NCI-H2171 (cell line): ENCODE data around the gene KLHL17.

Source experiments
- DNase-seq: peaks from one replicate; lab custom pipeline; 2025; lab: John Stamatoyannopoulos, UW

KLHL17 gene

GRCh38 chr1:960363-961131 is at the start of gene KLHL17:
KLHL17 (plus strand) TSS chr1:960584; CDS start chr1:960694, 110 bp downstream.
- DNase-seq, result peak; percentile 75

DNA sequence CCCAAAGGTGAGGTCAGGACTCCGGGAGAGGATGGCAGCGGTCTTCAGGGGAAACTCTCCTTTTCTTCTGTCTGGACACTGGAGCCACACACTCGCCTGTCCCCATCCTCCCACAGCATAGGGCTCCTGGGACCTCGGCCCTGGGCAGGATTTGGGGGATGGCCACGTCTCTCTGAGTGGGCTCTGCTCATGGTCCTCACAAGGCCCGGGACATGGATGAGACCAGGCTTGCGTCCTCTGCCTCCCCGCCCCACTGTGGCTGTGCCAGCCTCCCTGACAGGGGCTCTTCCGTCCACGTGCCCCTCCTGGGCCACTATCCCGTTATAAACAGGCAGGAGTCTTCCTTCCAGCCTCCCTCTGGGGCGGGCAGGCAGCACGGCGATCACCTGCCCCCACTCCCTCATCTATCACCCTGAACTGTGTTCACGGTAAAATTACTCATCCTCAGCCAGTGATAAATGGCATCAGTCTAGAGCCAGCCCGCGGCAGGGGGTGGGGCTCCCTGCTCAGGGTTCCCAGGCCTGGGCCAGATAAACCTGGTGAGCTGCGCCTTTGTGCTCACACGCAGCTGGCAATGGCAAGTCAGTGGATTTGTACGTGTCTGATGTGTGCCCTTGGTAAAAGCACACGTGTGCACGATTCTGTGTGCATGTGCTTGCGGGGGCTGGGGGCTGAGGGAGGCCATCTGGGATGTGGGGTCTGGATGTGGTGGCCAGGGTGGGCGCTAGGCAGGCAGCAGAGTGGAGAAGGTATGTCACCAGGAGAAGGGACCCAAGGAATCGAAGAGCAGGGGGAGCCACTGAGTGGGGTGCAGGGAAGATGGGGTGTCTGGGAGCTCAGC is 49.3 kb upstream of the KLHL17 start:
- no peak for DNase-seq

DNA sequence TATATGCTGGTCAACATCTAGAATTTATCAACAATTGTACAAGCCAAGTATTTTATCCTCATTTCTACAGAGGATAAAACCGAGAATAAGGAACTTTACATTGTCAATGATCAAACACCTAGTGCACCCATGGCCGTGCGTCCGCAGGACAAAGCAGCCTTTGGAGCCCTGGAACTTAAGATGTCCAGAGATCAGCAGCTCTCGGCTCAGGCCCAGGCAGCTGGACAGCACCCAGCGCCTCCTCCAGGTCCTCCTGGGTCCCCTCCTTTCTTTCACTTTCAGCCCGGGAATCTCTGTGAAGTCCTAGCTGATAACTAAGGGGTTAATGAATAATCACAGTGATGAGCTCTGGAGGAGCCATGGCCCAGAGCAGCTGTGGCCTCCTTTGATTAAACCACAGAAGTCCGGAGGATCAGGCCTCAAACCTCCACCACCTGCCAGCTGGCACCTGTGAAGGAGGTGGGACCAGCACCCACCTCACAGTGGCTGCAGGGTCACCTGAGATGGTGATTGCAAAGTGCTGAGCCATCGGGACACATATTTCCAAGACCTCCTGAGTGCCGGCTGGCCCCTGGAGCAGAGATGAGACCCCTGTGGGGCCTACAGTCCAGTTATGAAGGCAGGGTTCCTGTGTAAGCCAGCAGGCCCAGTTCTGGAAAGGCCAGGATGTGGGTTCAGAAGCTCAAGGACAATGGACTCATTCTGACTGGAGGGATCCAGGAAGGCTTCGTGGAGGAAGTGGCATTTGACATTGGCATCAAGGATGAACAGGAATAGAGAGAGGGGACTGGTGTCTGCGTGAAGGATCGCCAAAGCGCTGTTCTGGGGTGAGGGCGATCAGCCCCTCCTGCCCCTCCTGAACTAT is 48.3 kb upstream of the KLHL17 start:
- no peak for DNase-seq

DNA sequence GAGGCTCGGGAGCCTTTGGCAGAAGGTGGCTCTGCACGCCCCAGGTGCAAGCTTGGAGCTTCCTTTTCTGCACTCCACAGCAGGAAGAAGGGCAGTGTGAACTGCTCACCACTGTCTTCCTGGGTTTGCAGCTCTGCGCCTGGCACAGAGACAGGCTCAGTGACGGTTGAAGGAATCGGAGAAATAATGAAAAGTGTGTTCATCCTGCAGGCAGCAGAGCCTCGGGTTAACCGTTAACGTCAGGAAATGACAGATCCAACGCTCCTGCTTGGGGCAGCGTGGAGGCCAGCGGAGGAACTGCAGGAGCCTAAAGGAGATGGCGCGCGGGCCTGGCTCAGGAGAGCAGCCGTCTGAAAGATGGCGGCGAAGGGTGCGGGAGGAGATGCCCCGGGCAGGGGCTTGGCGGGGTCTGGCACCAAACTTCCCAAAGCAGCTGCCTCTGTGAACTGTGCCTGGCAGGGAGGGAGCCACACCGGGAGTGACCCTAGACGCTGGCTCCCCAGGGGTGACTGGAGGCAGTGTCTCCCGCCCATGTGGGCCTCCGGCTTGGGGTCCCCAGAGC is 47.6 kb upstream of the KLHL17 start:
- peak; percentile 16 for DNase-seq

DNA sequence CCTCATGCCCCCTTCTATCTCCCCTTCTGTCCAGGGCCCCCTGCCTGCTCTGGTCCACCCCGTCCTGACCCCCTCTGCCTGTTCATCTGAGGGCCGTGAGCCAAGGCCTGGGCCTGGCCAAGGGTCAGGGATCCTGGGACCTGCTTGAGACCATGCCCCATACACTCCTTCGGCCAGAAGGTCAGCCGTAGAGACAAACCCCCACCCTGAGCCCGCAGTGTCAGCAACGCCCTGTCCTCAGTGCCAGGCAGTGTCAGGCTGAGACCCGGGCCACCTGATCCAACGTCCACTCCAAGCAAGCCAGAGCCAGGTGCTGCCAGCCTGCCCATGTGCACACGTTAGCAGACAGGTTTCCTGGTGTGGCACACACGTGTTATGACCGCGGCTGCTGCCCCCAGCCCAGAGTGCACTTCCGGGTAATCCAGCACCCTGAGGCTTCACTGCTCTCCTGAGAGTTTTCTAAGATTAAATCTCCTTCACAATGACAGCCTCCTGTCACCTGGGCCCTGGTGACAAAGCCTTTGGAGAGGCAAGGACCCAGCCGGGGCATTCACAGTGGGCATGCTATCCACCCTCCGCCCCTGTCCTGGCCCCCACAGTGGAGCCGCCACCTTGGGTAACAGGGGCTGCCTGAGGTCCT is 46.8 kb upstream of the KLHL17 start:
- DNase-seq, result no peak

DNA sequence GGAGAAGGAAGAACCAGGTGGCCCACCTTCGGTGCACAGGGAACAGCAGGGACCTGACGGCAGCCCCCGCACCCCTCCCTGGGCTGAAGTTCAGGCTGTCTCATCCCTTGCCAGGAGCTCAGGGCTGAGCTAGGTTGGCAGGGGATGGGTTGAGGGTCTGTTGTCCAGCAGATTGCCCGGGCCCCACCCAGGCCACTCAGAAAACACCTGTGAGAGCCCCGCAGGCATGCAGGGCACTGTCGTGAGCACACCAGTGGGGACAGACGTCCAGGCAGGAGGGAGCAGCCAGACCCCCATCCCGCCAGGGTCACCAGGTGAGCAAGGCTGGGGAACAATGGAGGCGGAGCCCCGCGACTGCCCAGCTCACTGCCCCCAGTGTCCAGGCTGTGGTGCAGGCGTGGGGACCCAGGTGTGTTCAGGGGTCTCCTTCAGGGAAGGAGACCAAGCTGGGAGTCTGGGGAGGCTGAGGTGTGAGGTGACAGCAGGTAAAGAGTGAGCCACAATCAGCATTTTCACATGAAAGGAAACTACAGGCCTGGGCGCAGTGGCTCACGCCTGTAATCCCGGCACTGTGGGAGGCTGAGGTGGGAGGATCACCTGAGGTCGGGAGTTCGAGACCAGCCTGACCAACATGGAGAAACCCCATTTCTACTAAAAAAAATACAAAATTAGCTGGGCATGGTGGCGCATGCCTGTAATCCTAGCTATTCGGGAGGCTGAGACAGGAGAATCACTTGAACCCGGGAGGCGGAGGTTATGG is 46.1 kb upstream of the KLHL17 start:
- no peak for DNase-seq

GRCh38 chr1:914891-915280 is 45.5 kb upstream of the KLHL17 start:
- DNase-seq, result no peak

DNA sequence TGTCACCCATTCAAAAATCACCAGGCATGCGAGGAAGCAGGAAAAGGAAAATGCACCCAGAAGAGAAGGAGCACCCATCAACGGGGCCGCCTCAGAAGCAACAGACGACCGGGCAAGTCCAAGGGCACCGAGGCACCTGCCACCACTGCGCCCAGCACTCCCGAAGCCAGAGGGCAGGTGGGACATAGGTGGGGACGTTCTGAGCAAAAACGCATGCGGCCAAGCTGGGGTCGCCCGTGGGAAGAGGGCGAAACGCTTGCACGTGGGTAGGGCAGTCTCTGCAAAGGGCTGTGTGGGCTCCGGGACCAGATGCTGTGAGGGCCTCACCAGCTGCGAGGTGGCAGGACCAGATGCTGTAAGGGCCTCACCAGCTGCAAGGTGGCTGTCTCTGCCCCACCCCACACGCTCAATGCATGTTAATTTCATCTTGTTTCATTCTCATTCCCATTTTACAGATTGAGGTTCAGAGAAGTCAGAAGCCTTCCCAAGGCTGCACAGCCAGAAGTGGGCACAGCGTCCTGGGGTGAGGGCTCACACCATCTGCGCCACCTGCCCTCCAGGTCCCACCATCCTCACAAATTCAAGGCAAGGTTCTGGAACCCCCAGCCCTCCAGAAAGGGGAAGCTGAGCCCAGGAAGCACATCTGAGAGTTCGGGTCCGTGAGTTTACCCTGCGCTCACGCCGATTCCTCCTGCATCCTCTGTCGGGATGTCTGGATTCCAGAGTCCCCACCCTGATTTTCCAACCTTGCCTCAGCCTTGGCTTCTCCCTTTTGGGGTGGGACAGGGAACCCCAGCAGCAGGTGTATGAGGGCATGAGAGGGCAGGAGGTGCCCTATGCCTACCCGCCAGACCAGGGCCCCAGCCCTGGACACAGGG is 44.9 kb upstream of the KLHL17 start:
- no peak for DNase-seq

GRCh38 chr1:916173-917075 is 44.0 kb upstream of the KLHL17 start:
- DNase-seq, result no peak

- no peak for DNase-seq
Measured at GRCh38 chr1:917076-917459, 43.3 kb upstream of the KLHL17 start.

- no peak for DNase-seq
Measured at GRCh38 chr1:917466-918091, 42.8 kb upstream of the KLHL17 start.

DNA sequence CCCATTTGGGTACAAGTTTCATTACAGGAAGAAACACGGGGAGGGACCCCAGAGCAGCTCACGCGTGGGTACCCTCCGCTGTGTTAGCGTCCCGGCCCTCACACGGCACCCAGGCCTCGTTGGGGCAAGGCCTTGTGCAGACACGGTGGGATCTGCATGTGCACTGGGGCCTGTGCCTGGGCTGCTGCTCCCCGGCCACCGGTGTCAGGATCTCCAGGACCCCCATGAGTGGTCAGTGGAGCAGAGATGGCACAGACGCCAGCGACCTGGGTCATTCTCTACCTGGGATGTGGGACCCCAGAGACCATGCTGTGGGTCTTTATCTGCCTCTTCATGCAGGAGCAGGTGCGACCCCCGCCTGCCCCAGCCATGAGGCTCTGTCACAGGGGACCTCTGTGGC is 42.0 kb upstream of the KLHL17 start:
- DNase-seq, result no peak

DNA sequence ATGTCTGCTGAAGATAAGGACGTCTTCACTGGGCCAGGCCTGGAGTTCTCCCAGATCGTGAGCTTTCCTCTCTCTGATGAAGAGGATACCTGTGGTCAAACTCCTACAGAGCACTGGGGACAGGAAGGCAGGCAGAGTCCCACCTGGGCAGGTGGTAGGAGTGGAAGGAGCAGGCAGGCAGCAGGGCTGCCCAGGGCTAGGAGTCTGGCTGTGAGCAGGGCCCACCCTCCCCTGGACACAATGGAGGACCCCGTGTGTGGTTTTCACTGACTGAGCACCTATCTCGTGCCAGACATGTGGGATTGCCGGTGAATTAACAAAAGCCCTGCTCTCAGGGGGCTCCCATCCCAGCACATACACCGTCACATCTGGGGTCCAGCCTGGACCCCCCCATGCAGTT is 41.5 kb upstream of the KLHL17 start:
- DNase-seq, result no peak

GRCh38 chr1:919271-919872 is 41.0 kb upstream of the KLHL17 start:
- no peak for DNase-seq

- DNase-seq, result no peak
Measured at GRCh38 chr1:920010-920409, 40.4 kb upstream of the KLHL17 start.

- no peak for DNase-seq
Measured at GRCh38 chr1:920521-920920, 39.9 kb upstream of the KLHL17 start.

- DNase-seq, result peak; percentile 82
Measured at GRCh38 chr1:921011-921837, 39.2 kb upstream of the KLHL17 start.
